Prostate gland (tissue), 2 donors: ENCODE data around the gene RILPL1. TPM values are rescaled to one million over a fixed set of nuclear protein-coding genes. Genes with fewer than 3 reads are reported as not detected.
"Not testable (repeated sequence)": the region's sequence is repeated elsewhere in the genome, so short reads cannot be mapped to it uniquely, and the experiment has no call there.

Experiments used
- DNase-seq: peaks from one replicate; pipeline ENCODE4 v3.0.0-alpha.2; 2019; ENCODE audit warnings: low spot score
- H3K27ac ChIP-seq, 2 donors: fragments of 200-600 bp; sonication (generic); 2 replicates each; pipeline ENCODE4 v1.5.1; 2017 to 2019
- H3K27me3 ChIP-seq: fragments of 200-600 bp; sonication (generic); replicated peaks from 2 replicates; pipeline ENCODE4 v1.5.1; 2019; ENCODE audit not compliant: insufficient read depth
- H3K36me3 ChIP-seq, 2 donors: fragments of 200-600 bp; sonication (generic); 1 replicate in 1 of 2; 2 replicates in 1 of 2; pipeline versions ENCODE4 v1.5.1 to v1.8.1; 2017 to 2019
- H3K4me1 ChIP-seq: fragments of 200-600 bp; sonication (generic); replicated peaks from 2 replicates; pipeline ENCODE4 v1.5.1; 2019
- H3K4me3 ChIP-seq, 2 donors: fragments of 200-600 bp; sonication (generic); 2 replicates each; pipeline ENCODE4 v1.5.1; 2017 to 2019
- H3K9me3 ChIP-seq: fragments of 200-600 bp; sonication (generic); 2 replicates; pipeline ENCODE4 v1.5.1; 2017
- POLR2A ChIP-seq: fragments of 450-650 bp; IDR thresholded peaks from one replicate; pipeline ENCODE4 v1.6.1; 2016; ENCODE audit warnings: antibody characterized with exemption, mild to moderate bottlenecking
- POLR2AphosphoS5 ChIP-seq: sonication (generic); formaldehyde crosslinking; IDR thresholded peaks from one replicate; pipeline ENCODE4 v1.6.1; 2017; ENCODE audit warnings: antibody characterized with exemption
- WGBS: methylation state at CpG from one replicate; pipeline ENCODE4 v1.1.5; 2018; 5-methylcytosine and 5-hydroxymethylcytosine counted together
- intact Hi-C: fragments of 100-400 bp; cut with DNase I; formaldehyde crosslinking; loops from one replicate; pipeline ENCODE4 v1.14.2; 2022
- total RNA-seq, 2 donors: library from RNA; depleted of rRNA; stranded (reverse); fragments of >200 nt; gene quantifications; one replicate each; pipeline ENCODE4 v1.1.0, GENCODE V29; 2016
- TF ChIP-seq, protein P1 (sequence below), 4 experiments: fragments of 200-600 bp in 2 of 4; fragments of 450-650 bp in 2 of 4; sonication (generic) in 2 of 4; IDR thresholded peaks; 1 replicate in 3 of 4; 2 replicates in 1 of 4; pipeline ENCODE4 v1.5.1; 2016 to 2019; ENCODE audit warnings: antibody characterized with exemption in 4 of 4, mild to moderate bottlenecking in 2 of 4, moderate library complexity in 2 of 4

The RILPL1 gene
- total RNA-seq, 2 donors from 2014 or later, result 8.6 to 25.7 TPM

DNA sequence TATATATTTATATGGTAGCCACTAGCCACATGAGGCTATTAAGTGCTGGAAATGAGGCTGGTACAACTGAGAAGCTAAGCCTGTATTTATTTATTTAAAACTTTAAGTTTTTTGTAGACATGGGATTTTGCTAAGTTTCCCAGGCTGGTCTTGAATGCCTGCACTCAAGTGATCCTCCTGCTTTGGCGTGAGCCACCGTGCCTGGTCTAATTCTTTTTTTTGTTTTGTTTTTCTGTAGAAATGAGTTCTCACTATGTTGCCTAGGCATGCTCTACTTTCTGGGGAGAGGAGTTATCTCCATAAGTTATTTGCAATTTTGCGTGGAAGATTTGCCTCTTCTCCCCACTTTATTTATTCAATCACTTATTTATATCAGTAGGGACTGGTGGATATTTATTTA lies 80.4 kb downstream of the RILPL1 start:
- no peaks in the 10 kb centered on the region for H3K4me1 ChIP-seq
- no peaks in the 10 kb centered on the region for H3K9me3 ChIP-seq
- no peak overlapping the region for H3K4me3 ChIP-seq
- TF ChIP-seq, protein P1, sequence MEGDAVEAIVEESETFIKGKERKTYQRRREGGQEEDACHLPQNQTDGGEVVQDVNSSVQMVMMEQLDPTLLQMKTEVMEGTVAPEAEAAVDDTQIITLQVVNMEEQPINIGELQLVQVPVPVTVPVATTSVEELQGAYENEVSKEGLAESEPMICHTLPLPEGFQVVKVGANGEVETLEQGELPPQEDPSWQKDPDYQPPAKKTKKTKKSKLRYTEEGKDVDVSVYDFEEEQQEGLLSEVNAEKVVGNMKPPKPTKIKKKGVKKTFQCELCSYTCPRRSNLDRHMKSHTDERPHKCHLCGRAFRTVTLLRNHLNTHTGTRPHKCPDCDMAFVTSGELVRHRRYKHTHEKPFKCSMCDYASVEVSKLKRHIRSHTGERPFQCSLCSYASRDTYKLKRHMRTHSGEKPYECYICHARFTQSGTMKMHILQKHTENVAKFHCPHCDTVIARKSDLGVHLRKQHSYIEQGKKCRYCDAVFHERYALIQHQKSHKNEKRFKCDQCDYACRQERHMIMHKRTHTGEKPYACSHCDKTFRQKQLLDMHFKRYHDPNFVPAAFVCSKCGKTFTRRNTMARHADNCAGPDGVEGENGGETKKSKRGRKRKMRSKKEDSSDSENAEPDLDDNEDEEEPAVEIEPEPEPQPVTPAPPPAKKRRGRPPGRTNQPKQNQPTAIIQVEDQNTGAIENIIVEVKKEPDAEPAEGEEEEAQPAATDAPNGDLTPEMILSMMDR (IDR thresholded peaks at IDR 0.05), result no peak
- no peak for TF ChIP-seq POLR2A
- TF ChIP-seq POLR2AphosphoS5, result no peak
- intact Hi-C loops, result loop anchor here (10.0 kb wide), 1 partner anchor 58 kb away; no protein-coding TSS in a partner anchor
- H3K27ac ChIP-seq, result no peak overlapping the region
- WGBS, result 49% methylated on average over 3 of the region's 3 CpGs
- H3K27me3 ChIP-seq, result no peaks in the 10 kb centered on the region
- DNase-seq, result no peak
- H3K36me3 ChIP-seq, result no peaks in the 10 kb centered on the region

GRCh38 chr12:123452276-123452550 lies 81.3 kb downstream of the RILPL1 start:
- WGBS, result 87% methylated on average over 1 of the region's 1 CpG
- not testable (repeated sequence) for H3K4me1 ChIP-seq, H3K27ac ChIP-seq, H3K27me3 ChIP-seq, H3K9me3 ChIP-seq, DNase-seq, H3K36me3 ChIP-seq, H3K4me3 ChIP-seq
- intact Hi-C loops, result loop anchor here (10.0 kb wide), 1 partner anchor 57 kb away; no protein-coding TSS in a partner anchor

DNA sequence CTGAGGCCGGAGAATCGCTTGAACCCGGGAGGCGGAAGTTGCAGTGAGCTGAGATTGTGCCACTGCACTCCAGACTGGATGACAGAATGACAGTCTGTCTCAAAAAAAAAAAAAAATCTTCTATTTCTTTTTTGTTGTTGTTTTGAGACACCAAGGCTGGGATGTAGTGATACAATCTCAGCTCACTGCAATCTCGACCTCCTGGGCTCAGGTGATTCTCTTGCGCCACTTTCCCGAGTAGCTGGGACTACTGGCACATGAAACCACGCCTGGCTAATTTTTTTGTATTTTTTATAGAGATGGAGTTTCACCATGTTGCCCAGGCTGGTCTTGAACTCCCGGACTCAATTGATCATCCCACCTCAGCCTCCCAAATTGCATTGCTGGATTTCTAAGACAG lies 82.9 kb downstream of the RILPL1 start:
- no peaks in the 10 kb centered on the region for H3K4me1 ChIP-seq
- H3K27me3 ChIP-seq, result no peaks in the 10 kb centered on the region
- no peak overlapping the region for H3K27ac ChIP-seq
- WGBS, result 92% methylated on average over 9 of the region's 9 CpGs
- intact Hi-C loops, result loop anchor here (10.0 kb wide), 1 partner anchor 56 kb away; no protein-coding TSS in a partner anchor
- DNase-seq, result no peak
- TF ChIP-seq POLR2AphosphoS5 (no peak), POLR2A (no peak)
- TF ChIP-seq, protein P1 (IDR thresholded peaks at IDR 0.05), result no peak
- H3K4me3 ChIP-seq, result no peak overlapping the region
- no peaks in the 10 kb centered on the region for H3K9me3 ChIP-seq
- H3K36me3 ChIP-seq, result no peaks in the 10 kb centered on the region

GRCh38 chr12:123449856-123450255 lies 83.7 kb downstream of the RILPL1 start:
- DNase-seq, result no peak
- H3K27me3 ChIP-seq, result no peaks in the 10 kb centered on the region
- H3K9me3 ChIP-seq, result no peaks in the 10 kb centered on the region
- H3K36me3 ChIP-seq, result no peaks in the 10 kb centered on the region
- intact Hi-C loops, result loop anchor here (5.0 to 10.0 kb wide), 2 partner anchors 55 to 88 kb away; partner anchors contain the start of gene SBNO1
- WGBS, result 85% methylated on average over 4 of the region's 4 CpGs
- H3K27ac ChIP-seq, result no peak overlapping the region
- TF ChIP-seq, protein P1 (IDR thresholded peaks at IDR 0.05), result no peak
- no peak for TF ChIP-seq POLR2AphosphoS5
- TF ChIP-seq POLR2A, result no peak
- H3K4me1 ChIP-seq, result no peaks in the 10 kb centered on the region
- no peak overlapping the region for H3K4me3 ChIP-seq

GRCh38 chr12:123449249-123449733 lies 84.2 kb downstream of the RILPL1 start:
- H3K4me1 ChIP-seq, result no peaks in the 10 kb centered on the region
- 91% methylated on average over 2 of the region's 2 CpGs for WGBS
- no peak overlapping the region for H3K4me3 ChIP-seq
- TF ChIP-seq, protein P1 (IDR thresholded peaks at IDR 0.05), result no peak
- no peak for TF ChIP-seq POLR2A
- no peak for TF ChIP-seq POLR2AphosphoS5
- peak overlapping the region; percentile 22 to 42 for H3K27ac ChIP-seq
- intact Hi-C loops, result loop anchor here (5.0 kb wide), 1 partner anchor 87 kb away; the partner anchor contains the start of gene SBNO1
- no peaks in the 10 kb centered on the region for H3K9me3 ChIP-seq
- DNase-seq, result no peak
- H3K36me3 ChIP-seq, result no peaks in the 10 kb centered on the region
- H3K27me3 ChIP-seq, result no peaks in the 10 kb centered on the region
